Caco-2 (cell line): ENCODE data around the gene NTMT1. TPM values are rescaled to one million over a fixed set of nuclear protein-coding genes. Genes with fewer than 3 reads are reported as not detected.

Experiments used
- BruUV-seq: library from RNA; stranded (reverse); fragments of 400-500 nt; replicated peaks from 2 replicates; lab custom pipeline; 2021; lab: Mats Ljungman, UMichigan
- CTCF ChIA-PET: fragments of 300-600 bp; sonication (Branson Sonifier 250); formaldehyde crosslinking; loops from one replicate; lab custom pipeline; 2022; ENCODE audit warnings: antibody characterized with exemption; lab: Charles Lee
- POLR2A ChIA-PET: fragments of 300-600 bp; sonication (Branson Sonifier 250); formaldehyde crosslinking; loops from one replicate; lab custom pipeline; 2022; ENCODE audit warnings: antibody characterized with exemption; lab: Charles Lee
- DNase-seq, 2 experiments: peaks; one replicate each; pipeline versions ENCODE4 v3.0.0 to v3.0.0-alpha.2; 2020 to 2022
- H3K27me3 ChIP-seq: replicated peaks from 2 replicates; pipeline ENCODE4 v1.6.0; 2011; ENCODE audit warnings: low read length; ENCODE audit not compliant: control insufficient read depth, insufficient read depth
- H3K36me3 ChIP-seq: 2 replicates; pipeline ENCODE4 v1.5.1; 2011; ENCODE audit warnings: low read length; ENCODE audit not compliant: control insufficient read depth, insufficient read depth
- H3K4me1 ChIP-seq: fragments of 250-450 bp; sonication (Bioruptor Pico); 2 replicates; pipeline ENCODE4 v1.5.1; 2020; ENCODE audit warnings: mild to moderate bottlenecking
- H3K4me3 ChIP-seq: 2 replicates; pipeline ENCODE4 v1.5.1; 2011; ENCODE audit warnings: low read depth, mild to moderate bottlenecking, control low read depth, low read length
- H3K9me3 ChIP-seq: fragments of 250-450 bp; sonication (Bioruptor Pico); 2 replicates; pipeline ENCODE4 v1.5.1; 2020; ENCODE audit warnings: mild to moderate bottlenecking, moderate library complexity
- H3K27ac Mint-ChIP-seq: one replicate; pipeline ENCODE4 v1.8.0; 2022; ENCODE audit warnings: mixed read lengths; ENCODE audit not compliant: unreplicated experiment
- H3K27me3 Mint-ChIP-seq: one replicate; pipeline ENCODE4 v1.8.0; 2022; ENCODE audit warnings: mixed read lengths; ENCODE audit not compliant: insufficient read depth, unreplicated experiment
- H3K36me3 Mint-ChIP-seq: one replicate; pipeline ENCODE4 v1.8.0; 2022; ENCODE audit warnings: mild to moderate bottlenecking, mixed read lengths; ENCODE audit not compliant: insufficient read depth, unreplicated experiment
- H3K4me1 Mint-ChIP-seq: one replicate; pipeline ENCODE4 v1.8.0; 2022; ENCODE audit warnings: low read depth, mixed read lengths; ENCODE audit not compliant: unreplicated experiment
- H3K4me3 Mint-ChIP-seq: one replicate; pipeline ENCODE4 v1.8.0; 2022; ENCODE audit warnings: mild to moderate bottlenecking, moderate library complexity, mixed read lengths; ENCODE audit not compliant: unreplicated experiment
- H3K9me3 Mint-ChIP-seq: one replicate; pipeline ENCODE4 v1.8.0; 2022; ENCODE audit warnings: mixed read lengths; ENCODE audit not compliant: unreplicated experiment
- CTCF ChIP-seq, 2 experiments: fragments of 200-600 bp in 1 of 2; IDR thresholded peaks; 1 replicate in 1 of 2; 2 replicates in 1 of 2; pipeline versions ENCODE4 v1.5.1 to v1.8.0; 2011 to 2022; ENCODE audit warnings: antibody characterized with exemption in 1 of 2, control low read depth in 1 of 2, inconsistent platforms in 1 of 2, low read depth in 1 of 2, low read length in 1 of 2, mild to moderate bottlenecking in 1 of 2, moderate library complexity in 1 of 2; ENCODE audit not compliant: insufficient read depth in 1 of 2, severe bottlenecking in 1 of 2, unreplicated experiment in 1 of 2
- intact Hi-C: fragments of 100-400 bp; cut with micrococcal nuclease; formaldehyde crosslinking; loops from one replicate; pipeline ENCODE4 v1.10.0; 2022; ENCODE audit not compliant: unreplicated experiment
- total RNA-seq: library from RNA; stranded (reverse); gene quantifications from 2 replicates; pipeline ENCODE4 v1.2.3, GENCODE V29; 2022

The NTMT1 gene
- total RNA-seq, 1 experiment from 2014 or later = 44.1 TPM

GRCh38 chr9:129582855-129583254, 43.1 kb upstream of the NTMT1 start:
- intact Hi-C loops = no loop called here
- H3K4me1 Mint-ChIP-seq = peaks cover 6% of the 10 kb centered on the region
- no peaks in the 10 kb centered on the region for H3K27me3 Mint-ChIP-seq
- Histone ChIP-seq H3K9me3 (0 out of 2 replicates have a peak, but pooled peaks cover 3% of the 10 kb centered on the region), H3K4me3 (no peak overlapping the region), H3K36me3 (no peaks in the 10 kb centered on the region), H3K27me3 (no peaks in the 10 kb centered on the region), H3K4me1 (peaks cover 17% of the 10 kb centered on the region)
- ChIA-PET POLR2A (interaction anchor here (1.1 kb wide), 1 partner anchor 12 kb away, joined by 4 read pairs; no protein-coding TSS in a partner anchor), CTCF (no interaction called here)
- no peak for DNase-seq
- H3K27ac Mint-ChIP-seq = no peak overlapping the region
- no peak overlapping the region for H3K4me3 Mint-ChIP-seq
- no TSS peak for BruUV-seq
- H3K36me3 Mint-ChIP-seq = no peaks in the 10 kb centered on the region
- no peak for TF ChIP-seq CTCF (IDR thresholded peaks at IDR 0.05; ENCODE audit: insufficient read depth in 1 of 2, low read depth in 1 of 2, low read length in 1 of 2, severe bottlenecking in 1 of 2, unreplicated experiment in 1 of 2)
- no peaks in the 10 kb centered on the region for H3K9me3 Mint-ChIP-seq

GRCh38 chr9:129583308-129584038, 42.5 kb upstream of the NTMT1 start:
- Mint-ChIP-seq H3K36me3 (no peaks in the 10 kb centered on the region), H3K27ac (peak overlapping the region; percentile 50), H3K9me3 (no peaks in the 10 kb centered on the region), H3K4me1 (peaks cover 6% of the 10 kb centered on the region), H3K27me3 (no peaks in the 10 kb centered on the region), H3K4me3 (no peak overlapping the region)
- ChIA-PET CTCF (no interaction called here), POLR2A (interaction anchor here (0.5 to 1.1 kb wide), 3 partner anchors 13 to 555 kb away, joined by 3 to 4 read pairs (median 4); partner anchors contain the start of gene SH3GLB2)
- intact Hi-C loops = no loop called here
- no peaks in the 10 kb centered on the region for H3K36me3 ChIP-seq
- DNase-seq = peak in 1 of 2 experiments; percentile 39
- no peak overlapping the region for H3K4me3 ChIP-seq
- H3K4me1 ChIP-seq = peaks cover 17% of the 10 kb centered on the region
- no peaks in the 10 kb centered on the region for H3K27me3 ChIP-seq
- BruUV-seq = no TSS peak
- 0 out of 2 replicates have a peak, but pooled peaks cover 3% of the 10 kb centered on the region for H3K9me3 ChIP-seq
- TF ChIP-seq CTCF (IDR thresholded peaks at IDR 0.05; ENCODE audit: insufficient read depth in 1 of 2, low read depth in 1 of 2, low read length in 1 of 2, severe bottlenecking in 1 of 2, unreplicated experiment in 1 of 2) = no peak

GRCh38 chr9:129584136-129584535, 41.8 kb upstream of the NTMT1 start:
- peaks cover 6% of the 10 kb centered on the region for H3K4me1 Mint-ChIP-seq
- CTCF ChIA-PET = interaction anchor here (0.9 kb wide), 1 partner anchor 153 kb away, joined by 4 read pairs; no protein-coding TSS in a partner anchor
- H3K36me3 ChIP-seq = no peaks in the 10 kb centered on the region
- intact Hi-C loops = no loop called here
- POLR2A ChIA-PET = interaction anchor here (0.5 to 1.1 kb wide), 3 partner anchors 14 to 556 kb away, joined by 4 to 6 read pairs (median 4); partner anchors contain the start of gene SH3GLB2
- peak overlapping the region; percentile 42 for H3K27ac Mint-ChIP-seq
- TF ChIP-seq CTCF (IDR thresholded peaks at IDR 0.05; ENCODE audit: insufficient read depth in 1 of 2, low read depth in 1 of 2, low read length in 1 of 2, severe bottlenecking in 1 of 2, unreplicated experiment in 1 of 2) = no peak
- H3K4me1 ChIP-seq = peaks cover 17% of the 10 kb centered on the region
- H3K4me3 Mint-ChIP-seq = no peak overlapping the region
- peak; percentile 84 to 88 for DNase-seq
- no peaks in the 10 kb centered on the region for H3K27me3 Mint-ChIP-seq
- BruUV-seq = no TSS peak
- 0 out of 2 replicates have a peak, but pooled peaks cover 3% of the 10 kb centered on the region for H3K9me3 ChIP-seq
- H3K9me3 Mint-ChIP-seq = no peaks in the 10 kb centered on the region
- no peaks in the 10 kb centered on the region for H3K27me3 ChIP-seq
- H3K36me3 Mint-ChIP-seq = no peaks in the 10 kb centered on the region
- H3K4me3 ChIP-seq = no peak overlapping the region
